Measurements from ENCODE around the gene OR2A1.
"Not testable (repeated sequence)": the region's sequence is repeated elsewhere in the genome, so short reads cannot be mapped to it uniquely, and the experiment has no call there.

DNA sequence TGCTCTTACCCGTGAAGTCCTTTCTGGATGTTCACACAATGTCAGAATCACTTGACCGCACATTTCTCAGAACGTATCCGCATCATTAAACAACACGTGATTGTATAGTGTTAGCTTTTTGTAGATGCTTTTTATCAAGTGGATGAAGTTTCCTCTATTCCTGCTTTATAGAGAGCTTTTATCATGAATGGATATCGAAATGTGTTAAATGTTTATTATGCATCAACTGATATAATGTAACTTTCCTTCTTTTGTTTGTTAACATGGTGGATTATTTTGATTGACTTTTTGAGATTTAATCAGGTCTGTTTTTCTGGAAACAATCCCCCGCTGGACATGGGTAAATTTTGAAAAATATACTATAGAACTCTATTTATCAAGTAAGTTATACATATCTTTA, 47.5 kb upstream of the OR2A1 start, which contains the start of gene OR2A7:
- TF ChIP-seq, protein P1, sequence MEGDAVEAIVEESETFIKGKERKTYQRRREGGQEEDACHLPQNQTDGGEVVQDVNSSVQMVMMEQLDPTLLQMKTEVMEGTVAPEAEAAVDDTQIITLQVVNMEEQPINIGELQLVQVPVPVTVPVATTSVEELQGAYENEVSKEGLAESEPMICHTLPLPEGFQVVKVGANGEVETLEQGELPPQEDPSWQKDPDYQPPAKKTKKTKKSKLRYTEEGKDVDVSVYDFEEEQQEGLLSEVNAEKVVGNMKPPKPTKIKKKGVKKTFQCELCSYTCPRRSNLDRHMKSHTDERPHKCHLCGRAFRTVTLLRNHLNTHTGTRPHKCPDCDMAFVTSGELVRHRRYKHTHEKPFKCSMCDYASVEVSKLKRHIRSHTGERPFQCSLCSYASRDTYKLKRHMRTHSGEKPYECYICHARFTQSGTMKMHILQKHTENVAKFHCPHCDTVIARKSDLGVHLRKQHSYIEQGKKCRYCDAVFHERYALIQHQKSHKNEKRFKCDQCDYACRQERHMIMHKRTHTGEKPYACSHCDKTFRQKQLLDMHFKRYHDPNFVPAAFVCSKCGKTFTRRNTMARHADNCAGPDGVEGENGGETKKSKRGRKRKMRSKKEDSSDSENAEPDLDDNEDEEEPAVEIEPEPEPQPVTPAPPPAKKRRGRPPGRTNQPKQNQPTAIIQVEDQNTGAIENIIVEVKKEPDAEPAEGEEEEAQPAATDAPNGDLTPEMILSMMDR (IDR thresholded peaks at IDR 0.05), result not testable (repeated sequence)
- not testable (repeated sequence) for TF ChIP-seq ZFX (IDR thresholded peaks at IDR 0.05; ENCODE audit: borderline replicate concordance)
